Measurements from ENCODE around the gene GPR151. TPM values are rescaled to one million over a fixed set of nuclear protein-coding genes. Genes with fewer than 3 reads are reported as not detected.

The GPR151 gene
- polyA plus RNA-seq, 4 donors, result not detected

GRCh38 chr5:146521403-146522106, 5.6 kb upstream of the GPR151 start:
- DNase-seq (ENCODE audit: low read depth in 4 of 4, low spot score in 2 of 4), result no peak

GRCh38 chr5:146520731-146521130, 4.7 kb upstream of the GPR151 start:
- no peak for DNase-seq (ENCODE audit: low read depth in 4 of 4, low spot score in 2 of 4)

- DNase-seq (ENCODE audit: low read depth in 4 of 4, low spot score in 2 of 4), result no peak
Measured at GRCh38 chr5:146519554-146519953, 3.6 kb upstream of the GPR151 start.

GRCh38 chr5:146515473-146516150, 378 bp downstream of the GPR151 start:
- DNase-seq (ENCODE audit: low read depth in 4 of 4, low spot score in 2 of 4), result no peak

GRCh38 chr5:146514575-146514974, 1.4 kb downstream of the GPR151 start:
- no peak for DNase-seq (ENCODE audit: low read depth in 4 of 4, low spot score in 2 of 4)

- no peak for DNase-seq (ENCODE audit: low read depth in 4 of 4, low spot score in 2 of 4)
Measured at GRCh38 chr5:146513462-146513861, 2.5 kb downstream of the GPR151 start.

- DNase-seq (ENCODE audit: low read depth in 4 of 4, low spot score in 2 of 4), result no peak
Measured at GRCh38 chr5:146510559-146511125, 5.3 kb downstream of the GPR151 start.

DNA sequence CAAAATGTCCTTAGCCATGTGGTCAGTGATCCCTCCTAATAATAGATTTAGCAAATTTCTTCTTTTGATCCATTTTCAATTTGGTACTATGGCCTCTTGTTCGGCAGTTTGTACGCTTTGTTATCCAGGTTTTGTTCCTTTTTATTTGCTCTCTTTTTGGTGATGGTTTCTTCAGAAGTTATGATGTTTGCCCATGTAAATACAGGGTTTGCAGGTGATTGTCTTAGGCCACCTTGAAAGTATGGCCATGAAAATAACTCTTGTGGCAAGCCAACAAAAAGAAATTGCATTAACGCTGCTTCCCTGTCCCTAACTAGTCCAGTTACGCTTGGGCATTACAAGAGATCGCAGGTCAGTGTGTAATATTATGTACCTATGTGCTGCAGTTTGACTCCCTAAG, 8.6 kb downstream of the GPR151 start:
- DNase-seq (ENCODE audit: low read depth in 4 of 4, low spot score in 2 of 4), result no peak

DNA sequence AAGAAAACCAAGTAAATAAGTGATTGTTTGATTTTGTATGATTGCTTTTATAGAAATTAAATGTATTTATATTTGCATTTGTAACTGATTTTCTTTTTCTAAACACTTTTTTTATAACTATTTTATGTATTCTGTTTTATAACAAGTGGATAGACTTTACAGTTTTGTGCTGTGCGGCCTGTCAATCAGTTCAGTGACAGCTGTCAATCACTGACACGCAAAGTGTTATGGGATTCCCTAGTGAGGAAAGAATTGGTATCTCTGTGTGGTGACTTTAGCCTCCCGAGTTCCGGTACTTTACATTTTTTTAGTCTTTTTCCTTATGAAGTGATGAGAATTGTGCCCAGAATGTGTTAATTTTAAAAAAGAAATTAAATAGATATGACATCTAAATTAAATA, 16.3 kb downstream of the GPR151 start:
- DNase-seq (ENCODE audit: low read depth in 4 of 4, low spot score in 2 of 4), result no peak

DNA sequence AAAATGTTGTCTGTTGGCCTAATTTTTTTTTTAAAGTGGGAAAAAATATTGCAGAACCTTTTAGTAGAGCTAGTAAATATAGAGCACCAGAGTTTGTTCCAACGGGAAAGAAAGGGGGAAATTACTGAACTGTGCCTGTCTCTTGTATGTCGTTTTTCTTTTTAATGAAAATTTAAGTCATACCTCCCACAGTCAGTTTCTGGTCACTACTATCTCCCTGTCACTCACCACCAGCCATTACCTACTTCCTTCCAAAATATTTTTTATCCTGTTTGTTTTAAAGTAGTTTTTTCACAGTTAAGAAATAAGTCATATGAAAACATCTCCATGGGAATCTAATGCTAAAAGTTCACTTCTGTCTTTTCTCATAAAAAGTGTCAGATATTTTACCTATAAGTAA, 21.3 kb downstream of the GPR151 start:
- no peak for DNase-seq (ENCODE audit: low read depth in 4 of 4, low spot score in 2 of 4)

- no peak for DNase-seq (ENCODE audit: low read depth in 4 of 4, low spot score in 2 of 4)
Measured at GRCh38 chr5:146490089-146490843, 25.7 kb downstream of the GPR151 start.

GRCh38 chr5:146484714-146485391, 31.1 kb downstream of the GPR151 start:
- DNase-seq (ENCODE audit: low read depth in 4 of 4, low spot score in 2 of 4), result no peak

DNA sequence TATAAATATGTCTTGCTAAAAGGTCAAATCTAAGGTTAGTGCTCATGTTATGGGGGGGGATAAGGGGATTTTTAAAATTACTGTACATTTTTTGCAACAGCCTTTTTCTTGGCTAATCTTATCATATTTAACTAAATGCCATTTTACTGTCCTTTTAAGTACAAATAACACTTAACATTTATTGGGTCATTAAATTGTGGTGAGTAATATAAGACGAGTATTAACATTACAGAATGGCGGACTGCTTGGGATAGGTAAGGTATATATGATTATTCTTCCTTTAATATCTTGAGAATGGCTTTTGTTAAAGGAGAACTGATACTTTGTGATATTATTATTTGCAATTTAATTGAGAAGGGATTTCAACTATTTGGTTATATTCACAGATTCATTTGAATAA, 33.2 kb downstream of the GPR151 start:
- no peak for DNase-seq (ENCODE audit: low read depth in 4 of 4, low spot score in 2 of 4)

- no peak for DNase-seq (ENCODE audit: low read depth in 4 of 4, low spot score in 2 of 4)
Measured at GRCh38 chr5:146475906-146476305, 40.1 kb downstream of the GPR151 start.

GRCh38 chr5:146475190-146475780, 40.7 kb downstream of the GPR151 start:
- DNase-seq (ENCODE audit: low read depth in 4 of 4, low spot score in 2 of 4), result no peak

DNA sequence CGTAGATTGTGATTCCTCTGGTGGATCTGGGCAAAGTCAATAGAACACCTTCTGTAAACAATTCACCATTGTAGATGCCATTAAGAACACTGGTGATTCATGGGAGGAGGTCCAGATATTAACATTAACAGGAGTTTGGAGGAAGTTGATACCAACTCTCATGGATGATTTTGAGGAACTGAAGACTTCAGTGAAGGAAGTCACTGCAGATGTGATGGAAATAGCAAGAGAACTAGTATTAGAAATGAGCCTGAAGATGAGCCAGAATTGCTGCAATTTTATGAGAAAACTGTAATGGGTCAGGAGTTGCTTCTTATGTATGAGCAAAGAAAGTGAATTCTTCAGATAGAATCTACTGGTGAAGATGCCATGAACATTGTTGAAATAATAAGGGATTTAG, 41.9 kb downstream of the GPR151 start:
- no peak for DNase-seq (ENCODE audit: low read depth in 4 of 4, low spot score in 2 of 4)

DNA sequence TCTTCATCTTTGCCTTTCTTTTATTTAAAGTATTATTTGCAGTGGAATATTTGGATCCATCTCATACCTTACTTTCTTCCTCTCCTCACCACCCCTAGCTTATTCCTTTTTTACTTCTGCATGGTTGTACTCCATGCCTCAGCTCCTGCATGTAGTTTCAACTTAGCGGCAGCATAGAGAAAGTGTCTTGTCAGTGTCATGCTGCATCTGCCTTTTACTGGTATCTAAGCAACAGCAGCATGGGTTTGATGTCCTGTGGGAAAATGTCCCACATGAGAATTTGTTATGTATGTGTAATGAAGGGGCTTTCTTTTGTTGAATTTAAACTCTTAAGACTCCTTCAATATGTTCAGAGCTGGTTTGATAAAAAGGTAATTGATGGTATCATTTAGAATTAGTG, 48.2 kb downstream of the GPR151 start:
- DNase-seq (ENCODE audit: low read depth in 4 of 4, low spot score in 2 of 4), result no peak

GRCh38 chr5:146466521-146467349, 49.3 kb downstream of the GPR151 start:
- DNase-seq (ENCODE audit: low read depth in 4 of 4, low spot score in 2 of 4), result no peak

- no peak for DNase-seq (ENCODE audit: low read depth in 4 of 4, low spot score in 2 of 4)
Measured at GRCh38 chr5:146463446-146463845, 52.5 kb downstream of the GPR151 start.
